Measurements from ENCODE around the gene TCF7L1.
"Not testable (repeated sequence)": the region's sequence is repeated elsewhere in the genome, so short reads cannot be mapped to it uniquely, and the experiment has no call there.

The TCF7L1 gene, protein sequence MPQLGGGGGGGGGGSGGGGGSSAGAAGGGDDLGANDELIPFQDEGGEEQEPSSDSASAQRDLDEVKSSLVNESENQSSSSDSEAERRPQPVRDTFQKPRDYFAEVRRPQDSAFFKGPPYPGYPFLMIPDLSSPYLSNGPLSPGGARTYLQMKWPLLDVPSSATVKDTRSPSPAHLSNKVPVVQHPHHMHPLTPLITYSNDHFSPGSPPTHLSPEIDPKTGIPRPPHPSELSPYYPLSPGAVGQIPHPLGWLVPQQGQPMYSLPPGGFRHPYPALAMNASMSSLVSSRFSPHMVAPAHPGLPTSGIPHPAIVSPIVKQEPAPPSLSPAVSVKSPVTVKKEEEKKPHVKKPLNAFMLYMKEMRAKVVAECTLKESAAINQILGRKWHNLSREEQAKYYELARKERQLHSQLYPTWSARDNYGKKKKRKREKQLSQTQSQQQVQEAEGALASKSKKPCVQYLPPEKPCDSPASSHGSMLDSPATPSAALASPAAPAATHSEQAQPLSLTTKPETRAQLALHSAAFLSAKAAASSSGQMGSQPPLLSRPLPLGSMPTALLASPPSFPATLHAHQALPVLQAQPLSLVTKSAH

DNA sequence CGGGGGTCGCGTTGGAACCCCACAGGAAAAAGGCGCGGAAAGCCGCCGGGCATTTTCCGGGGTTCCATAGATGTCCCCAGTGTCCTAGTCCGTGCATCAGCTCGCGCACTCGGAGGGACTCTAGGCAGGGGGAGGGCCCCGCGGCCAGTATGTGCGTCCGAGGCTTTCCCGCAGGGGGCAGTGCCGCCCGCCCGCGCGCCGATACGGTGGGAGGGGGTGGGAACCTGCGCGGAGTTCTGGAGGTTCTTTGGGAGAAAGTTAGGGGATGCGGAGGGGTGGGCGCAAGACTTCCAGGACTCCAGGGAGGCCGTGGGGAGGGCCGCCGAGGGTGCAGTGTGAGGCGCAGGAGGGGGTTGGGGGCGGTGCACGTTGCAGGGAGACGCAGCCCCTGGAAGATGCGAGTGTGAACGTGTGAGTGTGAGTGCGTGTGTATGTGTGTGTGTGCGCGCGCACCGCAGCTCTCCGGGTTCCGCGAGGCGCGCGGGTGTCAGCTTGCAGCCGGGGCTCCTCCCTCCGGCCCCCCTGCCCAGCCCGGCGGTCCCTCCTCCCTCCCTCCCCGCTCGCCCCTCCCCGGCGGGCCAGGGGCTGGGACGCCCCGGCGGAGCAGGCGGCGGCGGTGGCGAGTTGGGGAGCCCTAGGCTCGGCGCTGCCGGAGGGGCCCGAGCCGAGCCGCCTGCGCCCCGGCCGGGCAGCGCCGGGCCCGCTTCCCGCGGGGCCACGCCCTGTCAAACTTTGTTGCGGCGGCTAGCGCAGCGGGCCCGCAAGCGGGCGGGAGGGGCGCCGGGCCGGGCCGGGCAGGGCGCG is at the start of gene TCF7L1:
Gene TCF7L1 (plus strand): TSS at position 559 of the 804 bp plus-strand sequence. CDS start 293 bp downstream, outside the sequence.
- no peak for DNase-seq

DNA sequence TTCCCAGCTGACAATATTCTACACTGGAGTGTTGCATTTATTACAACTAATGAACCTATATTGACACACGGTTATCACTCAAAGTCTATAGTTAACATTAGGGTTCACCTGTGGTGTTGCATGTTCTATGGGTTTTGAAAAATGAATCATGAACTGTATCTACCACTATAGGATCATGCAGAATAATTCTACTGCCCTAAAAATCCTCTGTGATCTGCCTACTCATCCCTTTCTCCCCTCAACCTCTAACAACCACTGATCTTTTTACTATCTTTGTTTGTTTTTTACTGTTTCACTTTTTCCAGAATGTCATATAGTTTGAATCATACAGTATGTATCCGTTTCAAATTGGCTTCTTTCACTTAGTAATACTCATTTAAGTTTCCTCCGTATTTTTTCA is 47.6 kb upstream of the TCF7L1 start:
- DNase-seq, result no peak

DNA sequence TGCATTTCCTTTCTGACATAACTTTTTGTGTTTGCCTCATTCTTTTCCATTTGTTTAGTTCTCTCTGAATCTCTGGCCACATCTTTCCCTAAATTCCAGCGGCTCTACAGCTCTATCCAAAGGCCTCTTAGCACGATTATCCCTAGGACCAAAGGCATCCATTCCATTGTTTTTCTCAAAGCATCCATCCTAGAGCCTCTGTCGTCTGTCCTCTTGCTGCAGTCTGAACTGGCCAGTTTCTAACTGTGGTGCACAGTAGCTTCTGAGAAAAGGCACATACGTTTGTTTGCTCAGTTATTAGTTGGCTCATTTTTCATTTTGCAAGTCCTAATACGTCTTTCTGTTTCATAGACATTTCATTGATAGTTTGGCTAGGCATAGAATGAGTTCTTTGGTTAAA is 45.7 kb upstream of the TCF7L1 start:
- no peak for DNase-seq

DNA sequence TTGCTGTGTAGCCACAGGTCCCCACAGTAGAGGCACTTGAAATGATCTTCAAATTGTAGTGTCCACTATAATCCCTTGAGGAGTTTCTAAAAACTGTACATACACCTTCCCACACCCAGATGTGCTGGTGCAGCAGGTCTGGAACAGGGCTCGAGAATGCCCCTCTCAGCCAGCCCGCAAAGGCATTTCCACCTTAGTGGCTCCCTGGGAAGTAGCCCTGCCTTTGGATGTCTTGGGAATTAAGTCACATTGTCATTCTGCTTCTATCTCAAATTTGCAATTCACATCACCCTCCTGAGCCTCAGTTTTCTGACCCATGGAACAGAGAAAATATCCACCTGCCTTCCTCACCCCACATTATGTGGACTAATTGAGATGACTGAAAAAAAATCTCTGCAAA is 44.3 kb upstream of the TCF7L1 start:
- no peak for DNase-seq

DNA sequence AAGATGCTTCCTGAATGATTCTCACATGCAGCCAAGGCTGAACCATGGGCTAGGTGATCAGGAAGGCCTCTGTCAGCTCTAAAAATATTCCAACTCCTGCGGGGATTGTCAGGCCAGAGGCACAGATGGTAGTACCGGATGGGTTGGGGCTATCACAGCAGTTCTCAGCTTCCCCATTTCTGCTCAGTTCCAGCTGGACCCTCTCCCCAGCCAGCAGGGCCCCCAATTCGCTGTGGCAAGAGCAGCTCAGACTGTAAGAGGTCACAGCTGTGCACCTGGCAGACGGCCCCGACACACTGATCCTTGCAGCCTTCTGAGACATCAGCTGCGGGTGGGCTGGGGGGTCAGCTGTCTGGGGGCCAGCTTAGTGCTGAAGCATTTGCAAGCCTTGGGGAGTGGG is 43.6 kb upstream of the TCF7L1 start:
- DNase-seq, result no peak

DNA sequence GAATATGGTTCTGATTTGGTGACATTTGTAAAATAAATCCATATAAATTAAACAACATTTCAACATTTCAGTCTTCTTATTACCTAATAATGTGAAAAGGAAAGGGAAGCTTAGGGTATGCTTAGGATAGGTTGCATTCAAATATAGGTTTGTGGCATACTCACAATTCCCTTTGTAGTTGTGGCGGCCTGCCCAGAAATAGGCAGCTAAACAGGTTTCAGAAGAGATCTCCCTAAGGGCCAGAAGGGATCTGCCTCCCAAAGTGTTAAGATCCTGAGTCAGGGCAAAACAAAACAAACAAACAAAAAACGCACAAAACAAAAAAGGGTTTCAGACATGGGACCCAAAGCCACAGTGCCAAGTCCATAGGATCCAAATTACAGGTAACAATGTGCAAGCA is 41.4 kb upstream of the TCF7L1 start:
- no peak for DNase-seq

DNA sequence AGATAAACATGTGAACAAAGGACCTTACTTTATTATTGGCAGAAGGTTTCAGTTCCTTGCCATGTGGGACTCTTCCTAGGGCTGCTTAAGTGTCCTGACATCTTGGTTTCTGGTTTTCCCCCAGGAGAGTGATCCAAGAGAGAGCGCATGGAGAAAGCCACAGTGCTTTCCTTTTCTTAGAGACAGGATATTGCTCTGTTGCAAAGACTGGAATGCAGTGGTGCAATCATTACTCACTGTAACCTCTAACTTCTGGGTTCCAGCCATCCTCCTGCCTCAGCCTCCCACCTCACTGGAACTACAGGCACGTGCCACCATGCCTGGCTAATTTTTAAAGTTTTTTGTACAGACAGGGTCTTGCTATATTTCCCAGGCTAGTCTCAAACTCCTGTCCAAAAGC is 38.1 kb upstream of the TCF7L1 start:
- DNase-seq, result no peak

DNA sequence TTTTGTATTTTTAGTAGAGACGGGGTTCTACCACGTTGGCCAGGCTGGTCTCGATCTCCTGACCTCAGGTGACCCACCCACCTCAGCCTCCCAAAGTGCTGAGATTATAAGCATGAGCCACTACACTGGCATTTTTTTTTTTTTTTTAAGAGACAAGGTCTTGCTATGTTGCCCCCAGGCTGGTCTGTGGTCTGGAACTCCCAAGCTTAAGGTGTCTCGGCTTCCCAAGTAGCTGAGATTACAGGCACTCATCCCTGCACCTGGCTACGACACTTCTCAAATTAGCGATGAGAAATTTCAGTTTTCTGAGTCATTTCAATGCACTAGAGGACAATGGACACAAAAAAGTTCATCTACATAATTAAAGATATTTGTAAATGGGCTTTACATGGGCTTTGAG is 36.6 kb upstream of the TCF7L1 start:
- no peak for DNase-seq

DNA sequence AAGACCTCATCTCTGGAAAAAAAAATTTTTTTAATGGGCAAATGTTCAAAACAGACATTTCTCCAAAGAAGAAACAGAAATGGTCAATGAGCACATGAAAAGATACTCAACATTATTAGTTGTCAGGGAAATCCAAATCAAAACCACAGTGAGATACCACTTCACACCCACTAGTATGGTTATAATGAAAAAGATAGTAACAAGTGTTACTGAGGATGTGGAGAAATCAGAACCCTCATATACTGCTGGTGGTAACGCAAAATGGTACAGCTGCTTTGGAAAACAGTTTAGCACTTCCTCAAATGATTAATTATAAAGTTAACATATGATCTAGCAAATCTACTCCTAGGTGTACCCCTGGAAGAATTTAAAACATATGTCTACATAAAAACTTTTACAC is 29.0 kb upstream of the TCF7L1 start:
- no peak for DNase-seq

DNA sequence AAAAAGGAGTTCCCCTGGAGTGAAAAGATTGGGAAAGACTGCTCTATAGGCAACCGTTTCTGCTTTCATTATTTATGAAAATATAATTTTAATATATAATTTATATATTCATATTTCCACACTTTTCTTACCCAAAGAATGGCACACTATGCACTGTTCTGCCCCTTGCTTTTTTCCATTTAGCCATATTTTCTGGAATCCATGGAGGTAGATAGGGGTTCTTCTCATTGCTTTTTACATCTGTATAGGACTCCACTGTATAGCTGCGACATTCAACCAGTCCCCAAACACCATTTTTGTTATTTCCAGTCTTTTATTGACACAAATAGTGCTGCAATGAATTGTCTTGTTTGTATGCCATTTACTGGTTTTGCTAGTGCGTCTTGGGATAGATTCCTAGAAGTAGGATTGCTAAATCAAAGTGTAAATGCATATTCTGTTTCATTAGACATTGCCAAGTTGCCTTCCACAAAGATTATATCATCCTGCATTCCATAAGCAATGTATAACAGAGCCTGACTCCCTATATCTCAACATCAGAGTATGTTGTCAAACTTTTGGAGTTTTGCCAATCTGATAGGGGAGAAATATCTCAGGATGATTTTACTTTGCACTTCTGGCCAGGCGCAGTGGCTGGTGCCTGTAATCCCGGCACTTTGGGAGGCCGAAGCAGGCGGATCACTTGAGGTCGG is 26.6 kb upstream of the TCF7L1 start:
- DNase-seq, result no peak

DNA sequence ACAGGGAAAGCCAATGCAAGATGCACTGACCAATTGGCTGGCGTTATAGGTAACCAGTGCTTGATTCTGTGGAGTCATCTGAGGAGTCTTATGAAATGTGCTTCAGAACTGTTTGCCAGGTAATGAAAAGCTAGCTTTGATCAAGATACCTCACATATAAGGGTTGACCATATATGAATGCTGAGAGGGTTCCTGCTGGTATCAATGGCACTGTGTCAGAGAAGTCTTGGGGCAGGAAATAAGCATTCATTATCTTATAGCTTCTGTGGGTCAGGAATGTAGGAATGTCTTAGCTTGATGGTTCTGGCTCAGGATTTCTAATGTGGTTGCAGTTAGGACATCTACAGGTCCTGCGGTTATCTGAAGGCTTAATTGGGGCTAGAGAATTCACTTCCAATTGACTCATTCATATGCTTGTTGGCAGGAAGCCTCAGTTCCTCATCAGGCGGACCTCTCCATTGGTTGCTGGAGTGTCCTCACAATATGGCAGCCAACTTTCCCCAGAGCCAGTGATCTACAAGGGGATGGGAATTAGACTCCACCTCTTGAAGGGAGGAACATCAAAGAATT is 22.1 kb upstream of the TCF7L1 start:
- no peak for DNase-seq

DNA sequence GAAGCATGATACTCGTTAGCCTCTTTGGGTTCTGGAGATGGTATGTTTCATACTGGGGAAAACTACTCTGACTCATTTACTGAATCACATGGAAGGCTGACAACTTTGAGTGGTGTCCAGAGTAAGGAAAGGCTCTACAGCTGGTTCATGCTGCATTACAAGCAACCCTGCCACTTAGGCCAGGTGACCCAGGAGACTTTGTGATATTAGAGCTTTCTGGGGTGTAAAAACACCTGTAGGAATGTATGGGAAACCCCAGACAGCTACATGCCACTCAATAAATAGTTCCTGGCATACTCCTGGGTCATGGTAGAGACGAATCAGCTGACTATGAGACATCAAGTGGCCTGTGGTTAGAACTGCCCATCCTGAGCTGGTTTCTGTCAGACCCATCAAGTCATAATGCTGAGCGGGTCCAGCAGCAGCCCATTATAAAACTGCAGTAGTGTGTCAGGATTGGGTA is 21.3 kb upstream of the TCF7L1 start:
- no peak for DNase-seq

DNA sequence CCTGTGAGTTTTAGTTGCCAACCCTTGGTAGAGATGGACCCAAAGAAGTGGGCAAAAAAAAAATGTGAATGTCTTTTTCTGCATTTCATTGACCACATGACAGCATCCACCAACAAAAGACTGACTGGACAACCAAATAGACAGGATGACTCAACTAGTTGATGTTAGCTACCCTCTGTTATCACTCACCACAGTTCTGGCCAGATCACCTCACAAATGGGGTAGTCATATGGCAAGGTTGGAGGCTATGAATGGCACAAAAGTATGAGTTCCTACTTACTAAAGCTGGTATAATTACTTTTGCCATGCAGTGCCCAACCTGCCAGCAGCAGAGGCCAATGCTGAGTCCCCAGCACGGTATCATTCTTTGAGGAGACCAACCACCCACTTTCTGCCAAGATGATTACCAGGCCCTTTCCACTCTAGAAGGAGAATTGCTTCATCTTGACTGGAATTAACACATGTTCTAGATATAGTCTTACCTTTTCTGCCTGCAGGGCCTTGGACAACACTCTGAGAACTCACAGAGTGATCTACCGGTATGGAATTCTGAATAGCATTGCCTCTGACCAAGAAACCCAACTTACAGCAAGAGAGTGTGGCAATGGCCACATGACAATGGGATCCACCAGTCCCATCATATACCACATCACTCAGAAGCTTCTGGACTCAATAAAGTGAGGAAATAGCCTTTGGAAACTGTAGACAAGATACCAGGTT is 20.1 kb upstream of the TCF7L1 start:
- DNase-seq, result no peak

DNA sequence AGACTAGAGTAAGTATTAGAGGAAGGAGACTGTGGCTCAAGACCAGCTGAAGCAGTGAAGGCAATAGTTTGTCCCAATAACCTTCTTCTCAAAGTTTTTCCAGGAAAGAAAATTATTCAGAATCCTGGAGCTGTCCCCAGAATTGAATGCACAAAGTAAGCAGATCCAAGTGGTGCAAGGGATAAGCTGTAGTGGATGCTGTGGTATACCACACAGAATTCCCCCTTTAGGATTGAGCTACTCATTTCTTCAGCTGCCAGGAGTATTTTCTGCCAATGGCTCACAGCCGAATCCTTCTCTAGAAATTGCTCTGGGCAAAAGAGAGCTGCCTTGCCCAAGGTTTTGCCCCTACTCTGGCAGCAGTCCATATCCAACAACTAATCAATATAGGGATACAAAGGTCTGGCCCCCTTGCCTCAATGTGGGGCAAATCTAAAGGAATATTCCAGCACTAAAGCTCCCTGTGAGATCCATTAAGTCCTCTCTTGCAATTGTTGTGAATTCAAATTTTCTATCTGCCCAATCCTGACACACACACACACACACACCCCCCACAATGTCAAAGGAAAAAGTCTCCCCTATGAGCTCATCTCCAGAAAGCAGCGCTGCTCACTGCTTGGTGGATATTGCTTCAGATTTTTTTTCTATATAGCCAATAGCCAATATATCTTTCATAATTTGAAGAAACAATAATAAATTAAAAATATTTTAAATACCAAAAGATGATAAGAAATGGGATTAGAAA is 18.4 kb upstream of the TCF7L1 start:
- DNase-seq, result no peak

DNA sequence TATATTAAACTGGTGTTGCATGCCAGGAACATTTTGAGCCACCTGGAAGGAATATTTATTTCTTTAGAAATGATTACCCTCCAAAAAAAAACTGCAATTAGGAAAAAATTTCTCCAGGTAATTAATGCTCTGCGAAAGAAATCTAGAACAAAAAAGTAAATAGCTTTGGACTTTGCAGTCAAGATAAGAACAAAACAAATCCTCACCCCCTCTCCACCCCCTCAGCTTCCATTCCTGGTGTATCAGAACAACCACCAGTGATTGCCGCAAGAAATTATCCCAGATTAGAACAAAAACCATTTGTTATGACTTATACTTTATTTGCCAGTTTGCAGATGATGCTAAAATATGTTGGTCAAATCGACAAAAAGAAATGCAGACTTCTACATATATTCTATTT is 17.0 kb upstream of the TCF7L1 start:
- no peak for DNase-seq

DNA sequence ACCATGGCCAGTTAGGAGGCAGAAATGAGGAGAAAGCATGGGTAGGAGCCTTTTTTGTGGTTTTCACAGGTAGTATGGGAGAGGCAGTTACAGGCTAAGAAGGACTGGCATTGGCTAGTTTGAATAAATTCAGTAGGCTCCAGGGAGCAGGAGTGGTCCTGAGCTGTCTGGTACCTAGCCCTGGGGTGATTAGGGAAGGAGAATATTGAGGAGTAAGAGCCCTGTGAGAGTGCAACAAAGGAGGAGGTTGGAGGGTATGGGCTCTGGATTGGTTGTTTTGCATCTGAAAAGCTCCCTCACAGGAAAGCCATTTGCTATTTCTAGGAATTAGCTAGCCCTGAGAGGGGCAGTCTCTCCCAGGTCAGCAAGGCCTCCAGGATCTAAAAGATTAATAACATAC is 13.3 kb upstream of the TCF7L1 start:
- DNase-seq, result no peak

DNA sequence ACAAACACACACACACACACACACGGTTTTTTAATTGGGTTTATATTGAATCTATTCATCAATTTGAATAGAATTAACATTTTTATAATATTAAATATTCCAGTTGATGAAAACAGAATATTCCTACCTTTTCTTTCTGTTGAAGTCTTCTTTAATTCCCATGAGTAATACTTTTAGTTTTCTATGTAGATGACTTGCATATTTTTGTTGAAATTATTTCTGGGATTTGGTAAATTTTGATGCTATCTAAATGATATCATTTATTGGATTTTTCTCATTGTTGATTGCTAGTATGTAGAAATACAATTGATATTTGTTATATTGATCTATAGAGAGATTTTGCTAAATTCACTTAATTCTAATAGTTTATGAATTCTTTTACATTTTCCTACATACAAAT is 12.8 kb upstream of the TCF7L1 start:
- DNase-seq, result no peak

DNA sequence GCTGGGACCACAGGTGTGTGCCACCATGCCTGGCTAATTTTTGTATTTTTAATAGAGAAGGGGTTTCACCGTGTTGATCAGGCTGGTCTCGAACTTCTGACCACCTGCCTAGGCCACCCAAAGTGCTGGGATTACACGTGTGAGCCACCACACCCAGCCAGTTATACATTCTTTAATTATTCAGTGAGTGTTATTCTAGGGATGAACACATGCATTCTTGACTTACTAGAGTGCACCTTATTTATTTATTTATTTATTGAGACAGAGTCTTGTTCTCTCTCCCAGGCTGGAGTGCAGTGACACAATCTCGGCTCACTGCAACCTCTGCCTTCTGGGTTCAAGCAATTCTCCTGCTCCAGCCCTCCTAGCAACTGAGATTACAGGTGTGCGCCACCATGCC is 6.7 kb upstream of the TCF7L1 start:
- DNase-seq, result not testable (repeated sequence)

DNA sequence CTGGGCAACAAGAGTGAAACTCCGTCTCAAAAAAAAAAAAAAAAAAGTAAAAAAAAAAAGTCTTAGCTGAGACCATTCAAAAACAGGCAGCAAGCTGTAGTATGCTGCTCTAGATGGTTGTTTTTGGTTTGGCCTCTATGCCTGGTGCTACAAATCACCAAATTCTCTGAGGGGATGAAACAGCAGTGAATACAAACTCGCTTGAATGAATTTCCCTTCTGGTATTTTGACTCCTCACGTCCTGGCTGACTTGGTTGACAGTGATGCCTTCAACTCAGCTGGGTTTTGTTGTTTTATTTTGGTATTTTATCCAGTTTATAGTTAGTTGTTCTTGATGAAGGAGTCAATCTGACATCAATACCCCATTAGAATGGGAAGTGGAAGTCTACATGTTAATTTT is 3.3 kb upstream of the TCF7L1 start:
- no peak for DNase-seq

DNA sequence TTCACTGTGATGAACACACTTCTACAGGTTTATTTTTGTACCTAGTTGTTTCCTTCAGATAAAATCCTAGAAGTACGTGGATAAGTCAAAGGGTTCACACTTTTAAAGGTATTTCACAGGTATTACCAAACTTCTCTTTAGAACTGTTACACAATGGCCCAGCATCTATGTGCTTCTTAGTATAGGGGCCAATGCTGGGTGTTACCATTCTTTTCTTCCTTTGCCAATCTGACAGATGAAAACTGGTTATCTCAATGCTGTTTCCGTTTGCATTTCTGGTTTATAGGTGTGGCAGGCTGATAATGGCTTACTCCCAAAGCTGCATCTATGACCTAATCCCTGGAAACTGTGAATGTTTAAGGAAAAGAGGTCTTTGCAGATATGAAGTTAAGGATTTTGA is 2.8 kb upstream of the TCF7L1 start:
- no peak for DNase-seq

DNA sequence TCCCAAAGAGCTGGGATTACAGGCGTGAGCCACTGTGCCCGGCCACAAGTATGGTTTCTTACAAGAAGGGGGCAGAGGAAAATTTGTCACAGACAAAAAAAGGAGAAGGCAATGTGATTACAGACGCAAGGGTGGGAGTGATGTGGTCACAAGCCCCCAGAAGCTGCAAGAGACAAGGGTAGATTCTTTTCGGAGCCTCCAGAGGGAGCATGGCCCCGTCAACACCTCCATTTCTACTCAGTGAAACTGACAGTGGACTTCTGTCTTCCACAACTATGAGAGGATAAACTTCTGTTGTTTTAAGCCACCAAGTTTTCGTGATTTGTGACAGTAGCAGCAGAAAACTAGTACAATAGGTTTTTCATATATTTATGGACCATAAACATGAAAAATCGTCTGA is 2.1 kb upstream of the TCF7L1 start:
- DNase-seq, result no peak
